A549 treated with Mapracorat at 1 μM for 4 hours (cell line): ENCODE data around the gene IFNL4. TPM values are rescaled to one million over a fixed set of nuclear protein-coding genes. Genes with fewer than 3 reads are reported as not detected.

Experiments
- total RNA-seq: library from RNA; stranded (reverse); fragments of 200-300 nt; extraction: Qiagen RNA extraction; gene quantifications from 5 replicates; pipeline ENCODE4 v1.2.3, GENCODE V29; 2022

IFNL4 gene
- not detected in 5 replicates for total RNA-seq

GRCh38 chr19:39248806-39249205, at the start of gene IFNL4:
IFNL4 (minus strand) TSS chr19:39248856.

GRCh38 chr19:39296055-39296645, 47.5 kb upstream of the IFNL4 start, which contains the start of gene IFNL1:
IFNL1 (plus strand) TSS chr19:39296407; CDS start chr19:39296422, 15 bp downstream.

DNA sequence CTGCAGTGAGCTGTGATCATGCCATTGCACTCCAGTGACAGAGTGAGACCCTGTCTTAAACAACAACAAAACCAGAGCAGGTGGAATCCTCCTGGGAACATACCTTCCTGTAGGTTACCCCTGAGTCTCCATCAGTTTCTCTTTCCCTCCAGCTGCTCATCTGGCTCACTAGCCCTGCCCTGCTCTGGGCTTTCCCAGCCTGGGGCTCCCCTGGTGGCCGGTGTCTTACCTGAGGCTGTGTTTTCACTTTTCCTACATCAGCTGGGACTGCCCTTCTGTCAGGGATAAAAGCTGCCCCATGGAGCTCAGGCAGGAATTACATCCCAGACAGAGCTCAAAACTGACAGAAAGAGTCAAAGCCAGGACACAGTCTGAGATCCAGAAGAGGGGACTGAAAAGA, 19.4 kb upstream of the IFNL4 start, which contains the start of gene IFNL2:
Gene IFNL2, plus strand, starts transcription at position 312 of the 400 bp plus-strand sequence. CDS start 173 bp downstream, outside the sequence.

GRCh38 chr19:39244410-39245100, 4.1 kb downstream of the IFNL4 start, which contains the start of gene IFNL3:
IFNL3 (minus strand) TSS chr19:39245006; CDS start chr19:39244967, 39 bp downstream.

GRCh38 chr19:39203372-39204341, 45.0 kb downstream of the IFNL4 start, which contains the start of gene SYCN:
SYCN (minus strand) TSS chr19:39204263; CDS start chr19:39204254, 9 bp downstream.

GRCh38 chr19:39196860-39197562, 51.6 kb downstream of the IFNL4 start, which contains the start of gene NCCRP1:
NCCRP1 (plus strand) TSS chr19:39196964; CDS start chr19:39196983, 19 bp downstream.

Other genes with a start within 250 kb of the IFNL4 start
- gene FBXO27, start 216.3 kb downstream of the IFNL4 start, total RNA-seq = 2.8 to 4.4 TPM (median 3.6 TPM) in 5 replicates
- gene ACP7, start 164.5 kb downstream of the IFNL4 start, total RNA-seq = 0.05 to 0.17 TPM in 2 of 5 replicates, not detected in the others
- 82.2 to 115 TPM (median 108 TPM) in 5 replicates for gene PAK4, start 123.1 kb downstream of the IFNL4 start, total RNA-seq
- 0.81 to 1.6 TPM (median 1.4 TPM) in 5 replicates for gene NCCRP1, start 51.9 kb downstream of the IFNL4 start, total RNA-seq
- not detected in 5 replicates for gene SYCN, start 44.6 kb downstream of the IFNL4 start, total RNA-seq
- gene IFNL3, start 3.9 kb downstream of the IFNL4 start, total RNA-seq = not detected in 5 replicates
- not detected in 5 replicates for gene IFNL2, start 19.5 kb upstream of the IFNL4 start, total RNA-seq
- 0.39 TPM in 1 of 5 replicates, not detected in the others for gene IFNL1, start 47.6 kb upstream of the IFNL4 start, total RNA-seq
- gene LRFN1, start 72.0 kb upstream of the IFNL4 start, total RNA-seq = 5.7 to 11.3 TPM (median 9.7 TPM) in 5 replicates
- gene GMFG, start 87.2 kb upstream of the IFNL4 start, total RNA-seq = 0.49 to 0.59 TPM in 2 of 5 replicates, not detected in the others
- 116 to 175 TPM (median 166 TPM) in 5 replicates for gene SAMD4B, start 93.6 kb upstream of the IFNL4 start, total RNA-seq
- 69.0 to 77.2 TPM (median 74.6 TPM) in 5 replicates for gene PAF1, start 142.2 kb upstream of the IFNL4 start, total RNA-seq
- 70.3 to 78.2 TPM (median 72.2 TPM) in 5 replicates for gene MED29, start 142.5 kb upstream of the IFNL4 start, total RNA-seq
- gene ZFP36, start 158.0 kb upstream of the IFNL4 start, total RNA-seq = 175 to 251 TPM (median 211 TPM) in 5 replicates
- 63.4 to 106 TPM (median 88.8 TPM) in 5 replicates for gene PLEKHG2, start 163.8 kb upstream of the IFNL4 start, total RNA-seq
- gene RPS16, start 187.1 kb upstream of the IFNL4 start, total RNA-seq = 6,732 to 7,787 TPM (median 7,280 TPM) in 5 replicates
- gene SUPT5H, start 196.7 kb upstream of the IFNL4 start, total RNA-seq = 165 to 210 TPM (median 178 TPM) in 5 replicates
- 169 to 233 TPM (median 220 TPM) in 5 replicates for gene TIMM50, start 232.0 kb upstream of the IFNL4 start, total RNA-seq